NCI-H146 treated with DMSO at 0.1 percent for 48 hours (cell line): Measurements from ENCODE around the gene PITPNM3.
A peak's percentile ranks its signal among the peaks of the same experiment; 100 is the strongest.
"Not testable (repeated sequence)": the region's sequence is repeated elsewhere in the genome, so short reads cannot be mapped to it uniquely, and the experiment has no call there.

Experiments
- DNase-seq: peaks from one replicate; lab custom pipeline; 2025; ENCODE audit not compliant: unreplicated experiment; lab: John Stamatoyannopoulos, UW

PITPNM3 gene

DNA sequence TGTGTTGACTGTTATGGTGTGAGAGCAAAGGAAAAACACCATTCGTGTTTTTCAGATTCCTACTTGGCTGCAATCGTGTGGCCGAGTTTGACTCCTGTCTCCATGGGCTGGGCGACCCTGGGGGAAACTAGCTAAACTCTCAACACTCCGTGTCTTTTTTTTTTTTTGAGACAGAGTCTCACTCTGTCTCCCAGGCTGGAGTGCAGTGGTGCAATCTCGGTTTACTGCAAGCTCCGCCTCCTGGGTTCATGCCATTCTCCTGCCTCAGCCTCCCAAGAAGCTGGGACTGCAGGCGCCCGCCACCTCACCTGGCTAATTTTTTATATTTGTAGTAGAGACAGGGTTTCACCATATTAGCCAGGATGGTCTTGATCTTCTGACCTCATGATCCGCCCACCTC, 73.6 kb downstream of the PITPNM3 start:
- not testable (repeated sequence) for DNase-seq

DNA sequence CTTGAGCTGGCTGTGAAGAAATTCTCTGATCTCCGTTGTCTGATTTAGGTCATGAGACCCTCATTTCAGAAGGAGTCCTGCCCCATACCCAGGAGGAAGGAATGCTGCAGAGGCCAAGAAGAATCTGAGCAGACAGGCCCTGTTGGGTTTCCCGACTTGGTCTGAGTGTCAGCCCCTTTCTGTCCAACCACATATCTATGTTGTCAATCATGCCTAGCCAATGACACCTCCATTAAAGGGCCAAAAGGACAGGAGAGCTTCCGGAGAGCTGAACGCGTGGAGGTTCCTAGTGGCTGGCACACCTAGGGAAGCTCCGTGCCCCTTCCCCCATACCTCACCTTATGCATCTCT, 74.3 kb downstream of the PITPNM3 start:
- DNase-seq: no peak

DNA sequence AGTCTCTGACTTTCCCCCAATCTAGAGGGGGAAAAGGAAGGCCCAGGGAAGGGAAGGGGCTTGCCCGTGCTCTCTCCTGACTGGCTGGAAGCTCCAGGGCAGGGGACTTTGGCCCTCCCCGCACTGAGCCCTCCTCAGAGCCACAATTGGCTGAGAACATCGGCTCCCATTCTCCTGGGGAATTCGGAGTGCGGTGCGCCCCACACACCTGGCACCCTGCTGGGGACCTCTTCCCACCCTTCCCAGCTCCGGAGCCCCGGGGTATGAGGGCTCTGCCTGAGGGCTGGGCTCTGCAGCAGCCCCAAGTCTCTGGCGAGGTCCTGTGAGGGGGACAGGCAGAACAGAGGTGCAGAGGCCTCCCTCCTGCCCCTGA, 76.1 kb downstream of the PITPNM3 start:
- DNase-seq: no peak

GRCh38 chr17:6479622-6480302, 76.6 kb downstream of the PITPNM3 start:
- DNase-seq: peak; percentile 54

DNA sequence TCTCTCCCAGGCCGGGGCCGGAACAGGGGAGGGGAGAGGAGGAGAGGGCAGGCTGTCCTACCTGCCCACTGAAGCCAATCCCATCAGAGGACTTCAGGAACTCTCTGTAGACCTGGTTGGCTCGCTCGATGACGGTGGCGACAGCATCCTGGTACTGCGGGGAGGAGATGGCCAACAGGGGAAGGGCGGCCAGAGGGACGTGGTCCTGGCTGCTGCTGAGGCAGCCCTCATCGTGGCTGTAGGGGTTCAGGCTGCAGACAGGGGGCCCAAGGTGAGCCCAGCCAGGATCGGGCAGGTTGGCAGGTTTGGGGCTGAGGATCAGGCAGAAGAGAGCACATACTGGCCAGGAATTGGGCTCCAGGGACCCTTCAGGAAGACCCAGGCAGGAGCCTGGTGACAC, 77.9 kb downstream of the PITPNM3 start:
- no peak for DNase-seq

DNA sequence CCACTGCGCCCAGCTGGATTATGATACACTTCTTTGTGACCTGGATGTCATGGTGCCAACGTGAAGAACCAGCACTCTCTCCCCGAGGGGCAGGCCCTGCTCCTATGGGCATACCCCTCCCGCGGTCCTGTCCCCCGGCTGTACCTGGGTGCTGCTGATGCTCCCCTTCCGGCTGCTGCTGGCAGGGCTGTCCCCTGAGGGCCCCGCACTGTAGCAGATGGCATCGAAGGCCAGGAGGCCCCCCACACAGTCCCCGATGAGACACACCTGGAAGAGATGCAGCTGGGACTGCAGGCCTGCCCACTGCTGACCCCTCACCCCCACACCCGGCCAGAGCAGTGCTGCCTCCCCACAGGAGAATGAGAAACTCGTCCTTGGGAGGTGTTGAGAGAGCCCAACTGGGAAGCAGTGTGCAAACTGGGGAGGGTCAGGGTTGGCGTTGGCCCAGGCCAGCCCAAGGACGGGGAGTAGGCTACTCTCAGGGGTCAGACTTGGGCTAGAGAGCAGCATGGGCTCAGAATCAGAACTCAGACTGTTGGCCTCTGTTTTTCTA, 78.4 kb downstream of the PITPNM3 start:
- DNase-seq: no peak

DNA sequence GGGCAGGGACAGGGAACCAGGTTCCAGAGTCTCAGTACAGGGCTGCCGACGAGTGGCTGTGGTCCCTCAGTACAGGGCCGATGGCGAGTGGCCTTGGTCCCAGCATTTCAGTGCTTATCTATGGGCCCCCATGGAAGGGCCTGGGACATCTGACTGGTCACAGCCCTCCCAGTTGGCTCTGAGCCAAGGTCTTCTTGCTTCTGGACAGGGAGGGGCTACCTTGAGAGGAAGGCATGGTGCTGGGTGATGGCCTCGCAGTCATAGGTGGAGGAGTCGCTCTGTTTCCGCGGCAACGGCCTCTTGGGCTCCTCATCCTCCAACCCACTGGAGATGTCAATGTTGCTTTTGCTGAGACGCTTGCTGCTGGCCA, 79.6 kb downstream of the PITPNM3 start:
- DNase-seq: no peak

GRCh38 chr17:6476076-6476809, 80.1 kb downstream of the PITPNM3 start:
- DNase-seq: no peak

DNA sequence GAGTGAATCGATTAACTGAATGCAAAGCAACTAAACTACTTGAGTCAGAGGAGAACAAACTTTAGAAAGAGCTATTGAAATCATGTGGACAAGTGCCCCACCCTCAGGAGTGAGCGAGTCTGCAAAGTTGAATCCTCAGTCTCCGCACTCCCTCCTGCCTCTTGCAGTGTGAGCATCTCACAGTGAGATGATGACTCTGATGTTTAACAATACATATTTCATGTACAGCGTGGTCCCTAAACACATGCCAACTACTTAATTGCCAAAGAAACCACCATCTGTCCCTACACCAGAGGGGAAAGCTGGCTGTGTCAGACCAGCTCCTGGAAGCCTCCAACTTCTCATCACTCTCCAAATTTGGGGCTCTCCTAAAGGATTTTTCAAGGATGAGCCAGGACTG, 80.9 kb downstream of the PITPNM3 start:
- no peak for DNase-seq

DNA sequence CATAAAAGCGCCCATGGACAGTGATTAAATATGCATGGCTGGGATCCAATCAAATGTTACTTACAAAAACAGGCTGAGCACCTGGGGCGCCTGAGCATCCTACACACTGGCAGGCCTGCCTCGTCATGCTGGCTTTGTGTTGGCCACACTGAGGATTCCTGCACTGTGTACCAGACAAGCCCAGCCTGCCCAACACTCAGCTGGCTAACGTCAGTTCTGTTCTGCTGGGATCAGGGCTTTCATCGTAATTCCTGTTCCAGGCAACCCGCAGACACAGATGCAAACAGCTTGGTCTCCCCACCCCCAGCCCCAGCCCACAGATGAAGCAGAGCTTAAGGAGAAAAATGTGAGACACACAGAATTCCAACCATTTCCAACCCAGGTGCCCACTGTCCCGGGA, 81.4 kb downstream of the PITPNM3 start:
- no peak for DNase-seq

GRCh38 chr17:6474376-6474775, 82.0 kb downstream of the PITPNM3 start:
- no peak for DNase-seq

DNA sequence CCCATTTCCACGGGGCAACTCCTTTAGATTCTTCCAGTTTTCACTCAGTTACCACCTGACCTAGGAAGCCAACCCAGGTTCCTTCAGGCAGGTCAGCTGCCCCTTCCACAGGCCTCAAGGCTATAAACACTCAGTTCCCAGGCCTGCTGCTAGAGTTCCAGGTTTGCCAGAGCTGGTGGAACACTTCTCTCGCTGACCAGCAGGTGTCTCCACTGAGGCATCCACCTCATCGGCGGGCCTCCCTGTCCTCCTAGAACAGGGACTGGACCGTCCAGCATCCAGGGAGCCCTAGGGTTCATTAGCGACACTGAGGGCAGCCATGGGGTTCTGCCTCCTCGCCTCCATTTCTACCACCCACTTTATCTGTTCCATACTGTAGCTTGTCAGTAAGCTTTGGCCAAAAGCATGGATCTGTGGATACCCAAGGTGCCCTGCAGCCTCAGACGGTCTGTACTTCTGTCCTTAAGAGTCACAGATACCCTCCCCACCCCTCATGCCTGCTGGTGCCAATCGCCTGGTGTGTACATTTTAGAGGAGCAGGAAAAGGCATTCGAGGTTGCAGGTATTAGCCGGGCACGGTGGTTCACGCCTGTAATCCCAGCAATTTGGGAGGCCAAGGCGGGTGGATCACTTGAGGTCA, 83.1 kb downstream of the PITPNM3 start:
- peak; percentile 14 for DNase-seq

DNA sequence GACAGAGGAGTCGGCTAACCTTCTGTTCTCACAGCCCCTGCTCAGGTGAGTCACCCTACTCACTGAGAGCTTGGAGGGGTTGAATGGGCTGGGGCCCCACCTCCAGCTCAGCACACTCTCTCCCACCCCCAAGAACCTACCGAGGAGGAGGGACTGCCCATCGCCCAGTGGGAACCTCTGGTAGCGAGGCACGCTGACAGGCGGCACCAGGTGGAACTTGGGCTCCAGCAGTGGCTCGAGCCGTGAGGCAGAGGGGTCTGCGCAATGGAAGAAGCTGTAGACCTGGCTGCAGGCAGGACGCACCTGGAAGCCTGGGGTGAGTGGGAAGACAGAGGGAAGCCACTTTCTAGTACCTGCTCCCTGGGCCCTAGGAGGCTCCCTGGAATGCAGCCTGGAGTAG, 83.8 kb downstream of the PITPNM3 start:
- DNase-seq: no peak

GRCh38 chr17:6471531-6472465, 84.6 kb downstream of the PITPNM3 start:
- no peak for DNase-seq

DNA sequence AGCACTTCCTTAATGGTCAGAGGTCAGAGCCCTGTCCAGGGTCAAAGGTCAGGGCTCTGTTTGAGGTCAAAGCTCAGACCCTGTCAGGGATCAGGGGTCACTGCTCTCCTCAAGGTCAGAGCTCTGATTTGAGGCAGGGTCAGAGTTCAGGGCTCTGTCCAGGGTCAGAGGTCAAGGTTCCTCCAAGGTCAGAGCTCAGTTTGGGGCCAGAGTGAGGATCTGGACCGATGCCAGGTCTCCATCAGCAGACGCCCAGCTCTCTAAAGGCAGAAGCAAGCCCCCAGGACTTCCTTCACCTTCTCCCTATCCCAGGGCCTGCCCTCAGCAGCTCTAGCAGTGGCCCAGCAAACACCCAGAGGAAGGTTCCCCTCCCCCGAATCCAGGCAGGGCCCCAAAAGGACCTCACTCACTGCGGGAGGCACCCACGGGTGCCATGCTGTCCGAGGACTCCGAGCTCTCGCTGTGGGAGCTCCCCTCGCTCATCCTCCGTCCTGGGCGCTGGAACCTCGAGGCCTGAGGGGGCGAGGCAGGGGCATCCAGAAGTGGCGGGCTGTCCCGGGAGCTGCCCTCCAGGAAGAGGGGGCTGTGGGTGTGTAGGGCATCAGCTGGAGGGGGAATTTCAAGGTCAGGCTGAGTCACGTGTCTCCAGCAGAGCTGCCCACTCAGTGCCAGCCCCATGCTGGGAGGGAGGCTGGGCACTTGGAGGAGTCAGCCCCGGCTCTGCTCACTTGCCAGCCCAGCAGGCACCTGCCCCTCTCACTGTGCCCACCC, 85.4 kb downstream of the PITPNM3 start:
- DNase-seq: no peak

DNA sequence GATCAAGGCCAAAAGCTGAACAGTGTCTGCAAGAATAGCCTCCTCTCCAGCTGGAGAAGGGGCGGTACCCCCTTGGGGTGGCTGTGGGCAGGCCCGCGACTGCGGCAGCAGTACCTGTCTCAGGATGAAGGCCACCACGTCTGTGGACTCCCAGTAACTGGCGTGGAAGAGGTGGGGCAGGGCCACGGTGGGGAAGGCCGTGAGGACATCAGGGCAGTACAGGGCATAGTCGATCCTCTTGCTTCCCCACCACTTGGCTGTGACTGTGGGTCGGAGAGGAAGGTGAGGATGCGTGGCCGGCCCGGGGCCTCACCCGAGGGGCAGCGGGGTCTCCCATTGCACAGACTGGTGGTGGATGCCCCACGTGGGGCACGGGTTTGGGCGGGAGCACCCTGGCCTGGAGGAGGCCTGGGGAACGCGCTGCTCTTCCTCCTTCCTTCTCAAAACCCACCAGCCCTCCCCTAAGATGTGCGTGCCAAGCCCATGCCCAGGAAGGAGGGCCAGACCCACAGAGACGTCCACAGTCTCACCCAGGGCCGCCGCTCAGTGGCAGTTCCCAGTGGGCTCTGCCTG, 86.1 kb downstream of the PITPNM3 start:
- DNase-seq: no peak

GRCh38 chr17:6468051-6468790, 88.1 kb downstream of the PITPNM3 start:
- DNase-seq: no peak

DNA sequence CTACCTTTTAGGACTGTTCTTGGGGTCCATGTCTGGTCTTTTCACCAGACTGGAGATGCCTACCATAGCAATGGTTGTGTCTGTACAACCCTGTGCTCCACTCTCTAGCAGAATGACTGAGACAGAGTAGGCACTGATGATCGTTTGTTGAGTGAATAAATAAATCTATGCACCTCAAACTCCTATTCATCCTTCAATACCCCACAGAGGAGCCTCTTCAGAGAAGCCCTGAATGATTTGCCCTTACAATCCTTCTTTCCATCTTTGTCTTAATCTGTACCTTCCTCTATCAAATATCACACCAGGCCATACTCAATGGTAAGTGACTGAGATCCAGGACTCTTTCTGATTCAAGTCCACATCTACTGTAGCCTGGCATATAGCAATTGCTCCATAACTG, 88.8 kb downstream of the PITPNM3 start:
- DNase-seq: no peak
